ENCODE measurements around the gene YIF1B.
"Not testable (repeated sequence)": the region's sequence is repeated elsewhere in the genome, so short reads cannot be mapped to it uniquely, and the experiment has no call there.

YIF1B gene

GRCh38 chr19:38315657-38316476 is at the start of gene YIF1B:
TSS of gene YIF1B (minus strand) at chr19:38315947. CDS start at chr19:38315917, 30 bp downstream.
- Histone ChIP-seq H3K27me3 (ENCODE audit: control insufficient read depth, insufficient read depth, low read length) (peaks cover 5% of the 10 kb centered on the region; the same call in 1 of the 2 replicates), H3K9me3 (ENCODE audit: control insufficient read depth, insufficient read depth, low read length) (no peaks in the 10 kb centered on the region), H3K4me1 (ENCODE audit: control insufficient read depth, insufficient read depth, low read length) (no peaks in the 10 kb centered on the region), H3K36me3 (ENCODE audit: control insufficient read depth, insufficient read depth, low read length) (no peaks in the 10 kb centered on the region), H3K4me3 (ENCODE audit: low read length) (peak within 1 kb of the TSS; percentile 74), H3K27ac (ENCODE audit: low read length) (no peak within 1 kb of the TSS)
- DNase-seq (ENCODE audit: low read depth, low spot score): no peak
- no CpG with 5 or more reads among the region's 64 CpGs for WGBS (ENCODE audit: insufficient coverage, insufficient read length)

- not testable (repeated sequence) for DNase-seq (ENCODE audit: low read depth, low spot score); H3K4me1 ChIP-seq (ENCODE audit: control insufficient read depth, insufficient read depth, low read length); H3K27me3 ChIP-seq (ENCODE audit: control insufficient read depth, insufficient read depth, low read length); H3K4me3 ChIP-seq (ENCODE audit: low read length); H3K27ac ChIP-seq (ENCODE audit: low read length); H3K36me3 ChIP-seq (ENCODE audit: control insufficient read depth, insufficient read depth, low read length); H3K9me3 ChIP-seq (ENCODE audit: control insufficient read depth, insufficient read depth, low read length)
- no CpG with 5 or more reads among the region's 16 CpGs for WGBS (ENCODE audit: insufficient coverage, insufficient read length)
Measured at GRCh38 chr19:38362946-38363688, 47.4 kb upstream of the YIF1B start.

GRCh38 chr19:38362076-38362945 is 46.6 kb upstream of the YIF1B start:
- H3K9me3 ChIP-seq (ENCODE audit: control insufficient read depth, insufficient read depth, low read length): no peaks in the 10 kb centered on the region
- peak; percentile 60 for DNase-seq (ENCODE audit: low read depth, low spot score)
- no peaks in the 10 kb centered on the region for H3K36me3 ChIP-seq (ENCODE audit: control insufficient read depth, insufficient read depth, low read length)
- peak overlapping the region; percentile 52; the same call in 1 of the 2 replicates for H3K4me3 ChIP-seq (ENCODE audit: low read length)
- H3K27ac ChIP-seq (ENCODE audit: low read length): no peak overlapping the region
- H3K27me3 ChIP-seq (ENCODE audit: control insufficient read depth, insufficient read depth, low read length): peaks cover 3% of the 10 kb centered on the region; the same call in 1 of the 2 replicates
- no CpG with 5 or more reads among the region's 68 CpGs for WGBS (ENCODE audit: insufficient coverage, insufficient read length)
- H3K4me1 ChIP-seq (ENCODE audit: control insufficient read depth, insufficient read depth, low read length): no peaks in the 10 kb centered on the region; the same call in 1 of the 2 replicates

GRCh38 chr19:38361633-38362075 is 45.9 kb upstream of the YIF1B start:
- Histone ChIP-seq H3K4me1 (ENCODE audit: control insufficient read depth, insufficient read depth, low read length) (no peaks in the 10 kb centered on the region; the same call in 1 of the 2 replicates), H3K27me3 (ENCODE audit: control insufficient read depth, insufficient read depth, low read length) (peaks cover 3% of the 10 kb centered on the region; the same call in 1 of the 2 replicates), H3K4me3 (ENCODE audit: low read length) (peak overlapping the region; percentile 52), H3K27ac (ENCODE audit: low read length) (no peak overlapping the region), H3K9me3 (ENCODE audit: control insufficient read depth, insufficient read depth, low read length) (no peaks in the 10 kb centered on the region), H3K36me3 (ENCODE audit: control insufficient read depth, insufficient read depth, low read length) (no peaks in the 10 kb centered on the region)
- peak; percentile 68 for DNase-seq (ENCODE audit: low read depth, low spot score)
- WGBS (ENCODE audit: insufficient coverage, insufficient read length): no CpG with 5 or more reads among the region's 37 CpGs

- peaks cover 3% of the 10 kb centered on the region; the same call in 1 of the 2 replicates for H3K27me3 ChIP-seq (ENCODE audit: control insufficient read depth, insufficient read depth, low read length)
- no peaks in the 10 kb centered on the region; the same call in 1 of the 2 replicates for H3K4me1 ChIP-seq (ENCODE audit: control insufficient read depth, insufficient read depth, low read length)
- H3K4me3 ChIP-seq (ENCODE audit: low read length): peak overlapping the region; percentile 52; the same call in 1 of the 2 replicates
- no CpG with 5 or more reads among the region's 23 CpGs for WGBS (ENCODE audit: insufficient coverage, insufficient read length)
- H3K9me3 ChIP-seq (ENCODE audit: control insufficient read depth, insufficient read depth, low read length): no peaks in the 10 kb centered on the region
- no peaks in the 10 kb centered on the region for H3K36me3 ChIP-seq (ENCODE audit: control insufficient read depth, insufficient read depth, low read length)
- H3K27ac ChIP-seq (ENCODE audit: low read length): no peak overlapping the region
- no peak for DNase-seq (ENCODE audit: low read depth, low spot score)
Measured at GRCh38 chr19:38360839-38361631, 45.3 kb upstream of the YIF1B start.

GRCh38 chr19:38360351-38360750 is 44.6 kb upstream of the YIF1B start:
- Histone ChIP-seq H3K4me1 (ENCODE audit: control insufficient read depth, insufficient read depth, low read length) (no peaks in the 10 kb centered on the region; the same call in 1 of the 2 replicates), H3K27ac (ENCODE audit: low read length) (no peak overlapping the region), H3K4me3 (ENCODE audit: low read length) (no peak overlapping the region), H3K9me3 (ENCODE audit: control insufficient read depth, insufficient read depth, low read length) (no peaks in the 10 kb centered on the region), H3K36me3 (ENCODE audit: control insufficient read depth, insufficient read depth, low read length) (no peaks in the 10 kb centered on the region), H3K27me3 (ENCODE audit: control insufficient read depth, insufficient read depth, low read length) (peaks cover 3% of the 10 kb centered on the region; the same call in 1 of the 2 replicates)
- WGBS (ENCODE audit: insufficient coverage, insufficient read length): no CpG with 5 or more reads among the region's 9 CpGs
- DNase-seq (ENCODE audit: low read depth, low spot score): no peak

- no peaks in the 10 kb centered on the region; the same call in 1 of the 2 replicates for H3K4me1 ChIP-seq (ENCODE audit: control insufficient read depth, insufficient read depth, low read length)
- H3K9me3 ChIP-seq (ENCODE audit: control insufficient read depth, insufficient read depth, low read length): no peaks in the 10 kb centered on the region
- peaks cover 3% of the 10 kb centered on the region; the same call in 1 of the 2 replicates for H3K27me3 ChIP-seq (ENCODE audit: control insufficient read depth, insufficient read depth, low read length)
- WGBS (ENCODE audit: insufficient coverage, insufficient read length): no CpG with 5 or more reads among the region's 18 CpGs
- no peaks in the 10 kb centered on the region for H3K36me3 ChIP-seq (ENCODE audit: control insufficient read depth, insufficient read depth, low read length)
- no peak overlapping the region for H3K27ac ChIP-seq (ENCODE audit: low read length)
- no peak overlapping the region for H3K4me3 ChIP-seq (ENCODE audit: low read length)
- DNase-seq (ENCODE audit: low read depth, low spot score): no peak
Measured at GRCh38 chr19:38359242-38360021, 43.7 kb upstream of the YIF1B start.

GRCh38 chr19:38358071-38358470 is 42.3 kb upstream of the YIF1B start:
- no peaks in the 10 kb centered on the region for H3K9me3 ChIP-seq (ENCODE audit: control insufficient read depth, insufficient read depth, low read length)
- peaks cover 3% of the 10 kb centered on the region; the same call in 1 of the 2 replicates for H3K27me3 ChIP-seq (ENCODE audit: control insufficient read depth, insufficient read depth, low read length)
- no peak overlapping the region for H3K27ac ChIP-seq (ENCODE audit: low read length)
- no peak for DNase-seq (ENCODE audit: low read depth, low spot score)
- no peaks in the 10 kb centered on the region; the same call in 1 of the 2 replicates for H3K4me1 ChIP-seq (ENCODE audit: control insufficient read depth, insufficient read depth, low read length)
- no peak overlapping the region for H3K4me3 ChIP-seq (ENCODE audit: low read length)
- WGBS (ENCODE audit: insufficient coverage, insufficient read length): no CpG with 5 or more reads among the region's 5 CpGs
- no peaks in the 10 kb centered on the region for H3K36me3 ChIP-seq (ENCODE audit: control insufficient read depth, insufficient read depth, low read length)

Data from iPS DF 6.9 (cell line).